LHCN-M2 (cell line): ENCODE data around the gene LHPP. TPM values are rescaled to one million over a fixed set of nuclear protein-coding genes. Genes with fewer than 3 reads are reported as not detected.

Source experiments
- DNase-seq: peaks from one replicate; pipeline ENCODE4 v3.0.0-alpha.2; 2012; ENCODE audit warnings: low read depth
- total RNA-seq: library from RNA; depleted of rRNA; stranded (reverse); fragments of >200 nt; gene quantifications from 2 replicates; pipeline ENCODE4 v1.2.3, GENCODE V29; 2014

The LHPP gene
- total RNA-seq, 1 experiment from 2014 or later: 13.2 TPM

DNA sequence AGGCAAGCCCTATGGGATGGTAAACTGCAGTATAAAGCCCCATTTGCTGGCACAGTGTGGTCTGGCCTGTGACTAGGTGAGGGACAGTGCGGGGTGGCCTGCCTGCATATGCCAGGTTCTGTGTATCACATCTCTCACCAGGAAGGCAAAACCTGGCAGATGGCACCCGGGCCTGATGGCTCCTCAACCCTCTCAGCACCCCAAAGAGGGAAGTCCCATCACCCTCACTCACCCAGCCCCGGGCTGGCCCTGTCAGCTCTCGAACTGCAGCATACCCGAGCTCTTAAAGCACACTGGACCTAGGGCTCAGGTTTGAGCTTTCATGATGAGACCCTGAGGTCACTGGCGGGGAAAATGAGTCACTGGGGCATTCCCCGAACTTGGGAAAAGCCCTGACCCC, 130.5 kb downstream of the LHPP start:
- no peak for DNase-seq

GRCh38 chr10:124592736-124593430, 131.3 kb downstream of the LHPP start:
- DNase-seq: no peak

GRCh38 chr10:124593431-124593985, 131.9 kb downstream of the LHPP start:
- DNase-seq: no peak

DNA sequence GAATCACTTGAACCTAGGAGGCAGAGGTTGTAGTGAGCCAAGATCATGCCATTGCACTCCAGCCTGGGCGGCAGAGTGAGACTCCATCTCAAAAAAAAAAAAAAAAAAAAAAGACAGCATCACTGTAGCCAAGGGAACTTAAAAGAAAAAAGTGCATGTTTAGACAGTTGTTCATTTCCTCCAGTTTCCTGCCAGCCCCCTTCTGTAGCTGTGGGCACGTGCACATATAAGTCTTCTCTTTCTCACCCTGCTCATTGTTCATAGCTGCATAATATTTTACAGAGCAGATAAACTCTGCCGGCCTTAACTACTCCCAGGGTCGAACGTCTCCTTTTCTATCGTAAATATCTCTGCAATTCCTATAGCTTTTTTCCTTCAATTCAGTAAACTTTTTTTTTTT, 132.6 kb downstream of the LHPP start:
- no peak for DNase-seq

- DNase-seq: peak; percentile 12
Measured at GRCh38 chr10:124595143-124595883, 133.7 kb downstream of the LHPP start.

- DNase-seq: no peak
Measured at GRCh38 chr10:124596116-124596785, 134.6 kb downstream of the LHPP start.

DNA sequence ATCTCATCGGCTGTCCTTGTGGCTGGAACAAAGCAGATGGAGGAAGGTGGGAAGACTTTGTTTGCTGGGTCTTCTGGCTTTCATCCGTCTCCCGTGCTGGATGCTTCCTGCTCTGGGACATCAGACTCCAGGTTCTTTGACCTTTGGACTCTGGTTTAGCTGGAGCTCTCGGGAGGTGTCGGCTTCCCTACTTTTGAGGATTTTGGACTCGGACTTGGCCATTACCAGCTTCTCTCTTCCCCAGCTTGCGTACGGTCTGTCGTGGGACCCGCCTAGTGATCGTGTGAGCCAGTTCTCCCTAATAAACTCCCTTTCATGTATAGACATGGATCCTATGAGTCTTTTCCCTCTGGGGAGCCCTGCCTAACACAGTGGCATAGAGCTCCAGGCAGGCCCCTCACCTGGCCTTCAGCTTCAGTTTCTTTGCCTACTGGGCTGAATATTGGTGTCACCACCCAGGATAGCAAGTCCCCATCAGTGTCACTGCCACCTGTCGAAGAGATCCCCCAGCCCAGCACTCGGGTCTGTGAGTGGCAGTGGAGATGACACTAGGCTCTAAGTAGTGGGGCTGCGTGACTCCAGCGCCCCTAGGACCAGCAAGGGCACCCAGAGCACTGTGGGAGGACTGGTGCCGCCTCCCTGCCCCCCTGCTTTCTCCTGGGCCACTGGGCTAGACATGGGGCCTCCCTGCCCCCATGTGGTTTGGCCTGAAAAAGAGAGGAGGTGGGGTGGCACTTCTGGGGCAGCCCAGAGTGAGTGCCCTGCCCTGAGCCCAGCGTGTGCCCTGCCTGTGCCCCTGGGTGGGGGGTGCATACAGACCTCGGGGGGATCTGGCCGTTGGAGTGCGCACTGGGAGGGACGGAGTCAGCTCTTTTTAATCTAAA, 135.6 kb downstream of the LHPP start:
- DNase-seq: no peak

- DNase-seq: no peak
Measured at GRCh38 chr10:124597846-124598165, 136.2 kb downstream of the LHPP start.

- DNase-seq: no peak
Measured at GRCh38 chr10:124598196-124598595, 136.6 kb downstream of the LHPP start.

- no peak for DNase-seq
Measured at GRCh38 chr10:124598773-124599587, 137.4 kb downstream of the LHPP start.

- DNase-seq: no peak
Measured at GRCh38 chr10:124599588-124600050, 138.0 kb downstream of the LHPP start.

DNA sequence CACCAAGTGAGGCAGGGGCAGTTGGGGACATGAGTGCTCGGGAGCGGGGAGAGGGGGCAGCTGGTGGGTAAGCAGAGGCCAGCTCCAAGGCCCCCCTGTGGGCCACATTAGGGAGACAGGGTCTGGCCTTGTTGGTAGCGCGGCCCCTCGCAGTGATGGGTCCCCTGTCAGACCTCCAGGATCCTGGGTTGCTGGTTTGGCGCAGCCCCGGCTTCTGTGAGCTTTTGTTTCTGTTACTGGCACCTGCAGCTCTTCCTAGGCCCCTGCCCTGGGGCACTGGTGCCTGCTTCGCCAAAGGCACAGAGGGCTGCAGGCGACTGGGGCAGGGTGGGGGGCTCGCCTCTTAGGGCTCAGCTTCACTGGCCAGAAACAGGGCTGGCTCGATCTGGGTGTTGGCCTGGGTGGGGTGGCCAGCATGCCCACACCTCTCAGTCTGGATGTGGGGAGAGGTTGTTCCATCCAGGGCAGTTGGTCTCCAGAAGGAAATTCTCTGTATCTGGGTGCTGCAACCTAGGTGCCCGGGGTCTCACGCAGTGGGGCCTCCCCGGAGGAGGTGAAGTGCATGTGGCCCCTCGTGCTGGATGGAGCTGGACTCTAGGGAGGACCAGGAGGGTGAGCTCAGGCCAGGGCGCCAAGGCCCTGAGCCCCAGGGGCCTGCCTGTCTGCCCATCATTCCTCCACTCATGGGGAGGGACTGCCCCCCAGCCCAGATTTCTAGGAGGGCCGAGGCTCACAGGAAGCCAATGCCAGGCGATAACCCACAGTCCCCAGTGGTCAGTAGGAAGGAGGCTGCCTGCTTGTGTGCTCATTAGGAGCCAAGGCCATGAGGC, 138.6 kb downstream of the LHPP start:
- no peak for DNase-seq

- DNase-seq: no peak
Measured at GRCh38 chr10:124601016-124601415, 139.4 kb downstream of the LHPP start.

- no peak for DNase-seq
Measured at GRCh38 chr10:124601431-124602120, 140.0 kb downstream of the LHPP start.

GRCh38 chr10:124602121-124602561, 140.5 kb downstream of the LHPP start:
- no peak for DNase-seq

DNA sequence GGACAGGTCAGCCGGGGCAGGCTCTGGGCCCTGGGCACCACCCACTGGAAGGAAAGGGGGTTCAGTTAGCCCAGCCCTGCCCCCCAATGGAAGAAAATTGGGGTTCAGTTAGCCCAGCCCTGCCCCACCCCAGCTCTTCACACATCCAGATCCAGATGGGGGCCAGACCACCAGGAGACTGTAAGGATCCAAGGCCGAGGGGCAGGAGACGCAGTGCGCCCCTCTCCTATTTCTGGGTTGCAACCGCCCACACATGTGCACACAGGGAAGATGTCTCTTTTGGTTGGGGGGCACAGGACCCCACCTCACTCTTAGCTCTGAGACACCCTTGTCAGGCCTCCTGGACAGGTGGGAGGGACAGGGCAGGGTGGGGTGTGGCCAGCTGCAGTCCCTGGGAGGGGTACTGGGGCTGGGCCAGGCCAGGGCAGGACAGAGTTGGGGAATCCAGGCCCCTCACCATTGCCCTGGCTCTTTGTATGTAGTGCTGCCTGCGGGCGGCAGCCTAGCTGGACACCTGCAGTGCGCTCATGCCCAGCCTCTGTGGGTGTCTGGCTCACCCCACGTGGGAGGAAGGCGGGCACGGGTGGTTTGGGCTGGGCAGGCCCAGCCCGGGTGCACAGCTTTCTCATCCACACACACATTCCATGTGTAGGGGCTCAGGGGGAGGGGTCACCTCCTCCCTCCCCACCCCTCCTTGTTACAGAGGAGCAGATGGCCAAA, 141.2 kb downstream of the LHPP start:
- no peak for DNase-seq

DNA sequence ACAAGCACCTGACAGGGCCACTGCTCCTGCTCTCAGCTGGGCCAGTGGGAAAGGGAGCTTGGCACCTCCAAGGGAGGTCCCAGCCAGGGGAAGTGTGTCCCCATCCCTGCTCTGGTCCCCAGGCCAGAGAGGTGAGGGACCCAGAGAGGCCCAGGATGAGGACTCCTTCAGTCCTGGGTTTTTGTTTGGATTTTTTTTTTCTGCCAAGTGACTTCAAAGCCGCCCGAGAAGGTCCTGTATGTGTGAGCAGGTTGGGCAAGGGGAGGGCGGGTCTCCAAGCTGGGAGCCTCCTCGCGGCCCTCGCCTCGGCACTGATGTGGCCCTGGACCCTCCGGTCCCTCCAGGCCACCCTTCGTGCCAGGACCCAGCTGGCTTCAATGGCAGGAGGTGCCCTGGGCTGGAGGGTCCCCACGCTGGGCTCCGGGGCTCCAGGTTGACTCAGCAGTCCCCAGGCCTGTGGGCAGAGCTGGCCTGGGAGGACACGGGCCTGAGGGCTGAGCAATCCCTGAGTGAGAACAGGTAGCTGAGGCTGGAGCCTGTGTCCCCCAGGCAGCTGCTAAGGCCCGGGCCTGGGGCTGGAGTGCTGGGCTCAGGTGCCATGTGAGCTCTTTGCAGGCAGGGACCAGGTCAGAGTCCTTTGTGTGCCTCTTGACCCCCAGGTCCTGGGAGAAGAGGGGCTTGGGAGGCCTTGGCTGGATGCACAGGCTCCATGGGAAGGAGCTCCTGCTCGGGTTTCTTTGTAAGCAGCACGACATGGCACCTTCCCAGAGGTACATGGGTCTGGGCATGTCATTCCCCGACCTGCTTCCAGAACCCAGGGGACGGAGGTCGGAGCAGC, 142.0 kb downstream of the LHPP start:
- no peak for DNase-seq
